Breast epithelium (tissue), 4 donors: ENCODE data around the gene GALNT10. TPM values are rescaled to one million over a fixed set of nuclear protein-coding genes. Genes with fewer than 3 reads are reported as not detected.

ENCODE experiments used
- DNase-seq, 2 donors: peaks; one replicate each; pipeline ENCODE4 v3.0.0-alpha.2; 2019; ENCODE audit warnings: low spot score in 2 of 2
- H3K27ac ChIP-seq, 2 donors: fragments of 200-600 bp; sonication (generic) in 1 of 2; one replicate each; pipeline ENCODE4 v1.5.1; 2016 to 2019; ENCODE audit warnings: mild to moderate bottlenecking in 1 of 2
- H3K27me3 ChIP-seq, 2 donors: fragments of 200-600 bp; sonication (generic) in 1 of 2; one replicate each; pipeline versions ENCODE4 v1.5.1 to v1.6.0; 2017 to 2019; ENCODE audit warnings: control low read depth in 1 of 2, mild to moderate bottlenecking in 1 of 2
- H3K36me3 ChIP-seq: fragments of 200-600 bp; one replicate; pipeline ENCODE4 v1.5.1; 2019
- H3K4me1 ChIP-seq, 2 donors: fragments of 200-600 bp; sonication (generic); one replicate each; pipeline ENCODE4 v1.5.1; 2016 to 2019; ENCODE audit warnings: control low read depth in 1 of 2
- H3K4me3 ChIP-seq, 3 donors: fragments of 200-600 bp; sonication (generic); 1 replicate in 2 of 3; 2 replicates in 1 of 3; pipeline ENCODE4 v1.5.1; 2016 to 2019; ENCODE audit warnings: mild to moderate bottlenecking in 3 of 3, moderate library complexity in 2 of 3
- H3K9me3 ChIP-seq, 2 donors: fragments of 200-600 bp; sonication (generic) in 1 of 2; one replicate each; pipeline ENCODE4 v1.5.1; 2016 to 2019; ENCODE audit warnings: control low read depth in 1 of 2
- POLR2A ChIP-seq: fragments of 450-650 bp; IDR thresholded peaks from one replicate; pipeline ENCODE4 v1.6.1; 2016; ENCODE audit warnings: antibody characterized with exemption, mild to moderate bottlenecking, moderate library complexity
- POLR2AphosphoS5 ChIP-seq, 3 donors: sonication (generic); formaldehyde crosslinking; IDR thresholded peaks; one replicate each; pipeline ENCODE4 v1.6.1; 2017; ENCODE audit warnings: antibody characterized with exemption in 3 of 3
- intact Hi-C: fragments of 100-400 bp; cut with DNase I; formaldehyde crosslinking; loops from one replicate; pipeline ENCODE4 v1.15.1; 2023; ENCODE audit warnings: low total_unique reads
- total RNA-seq, 3 donors: library from RNA; depleted of rRNA; stranded (reverse); fragments of >200 nt; gene quantifications; one replicate each; pipeline ENCODE4 v1.1.0, GENCODE V29; 2016
- TF ChIP-seq, protein P1 (sequence below), 3 donors: fragments of 450-650 bp; IDR thresholded peaks; one replicate each; pipeline ENCODE4 v1.5.1; 2016 to 2017; ENCODE audit warnings: antibody characterized with exemption in 3 of 3, mild to moderate bottlenecking in 3 of 3, moderate library complexity in 3 of 3

Gene GALNT10
- total RNA-seq, 3 donors from 2014 or later, result 32.8 to 67.2 (median 34.1) TPM

DNA sequence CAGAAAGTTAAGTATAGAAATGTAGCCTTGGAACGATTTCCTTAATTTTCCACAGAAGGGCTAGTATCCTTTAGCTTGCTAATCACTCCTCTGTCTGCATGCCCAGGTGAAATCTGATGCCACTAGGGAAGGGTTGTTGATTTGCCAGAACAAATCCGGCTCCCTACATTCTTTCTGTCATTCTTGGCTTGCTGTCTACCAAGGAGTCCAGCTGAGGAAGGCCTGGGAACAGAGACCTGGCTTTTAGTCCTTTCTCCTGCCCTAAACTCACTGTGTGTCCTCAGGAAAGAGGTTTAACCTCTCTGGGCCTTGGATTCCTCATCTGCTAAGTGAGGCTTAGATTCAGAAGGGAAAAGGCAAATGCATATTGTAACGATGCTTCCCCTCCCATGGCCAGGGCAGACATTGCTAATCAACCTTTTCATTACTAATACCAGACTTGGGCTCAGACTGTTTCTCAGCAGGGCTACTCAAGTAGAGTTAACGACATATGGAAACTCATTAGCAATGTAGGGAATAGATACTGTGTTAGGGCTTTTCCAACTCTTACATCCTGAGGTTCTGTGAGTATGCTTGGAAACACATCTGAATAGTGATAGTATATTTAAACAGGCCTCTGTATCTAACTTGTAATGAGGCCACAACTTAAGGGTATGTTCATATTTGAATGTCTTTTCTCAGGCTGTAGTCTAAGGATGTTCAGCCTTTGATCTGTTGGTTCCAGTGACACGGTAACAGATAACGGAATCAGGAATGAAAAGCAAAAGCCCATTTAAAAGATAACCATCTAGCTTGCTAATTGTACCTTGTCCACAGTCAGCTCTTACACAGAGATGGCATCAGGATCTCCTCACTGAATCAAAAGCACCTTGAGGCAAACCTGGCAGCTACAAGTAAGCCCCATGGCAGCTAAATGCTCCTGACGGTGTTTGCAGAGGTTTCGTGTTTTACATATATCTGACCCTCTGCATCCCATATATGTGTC, 4.1 kb downstream of the GALNT10 start:
- intact Hi-C loops, result loop anchor here (10.0 kb wide), 1 partner anchor 200 kb away; no protein-coding TSS in a partner anchor

DNA sequence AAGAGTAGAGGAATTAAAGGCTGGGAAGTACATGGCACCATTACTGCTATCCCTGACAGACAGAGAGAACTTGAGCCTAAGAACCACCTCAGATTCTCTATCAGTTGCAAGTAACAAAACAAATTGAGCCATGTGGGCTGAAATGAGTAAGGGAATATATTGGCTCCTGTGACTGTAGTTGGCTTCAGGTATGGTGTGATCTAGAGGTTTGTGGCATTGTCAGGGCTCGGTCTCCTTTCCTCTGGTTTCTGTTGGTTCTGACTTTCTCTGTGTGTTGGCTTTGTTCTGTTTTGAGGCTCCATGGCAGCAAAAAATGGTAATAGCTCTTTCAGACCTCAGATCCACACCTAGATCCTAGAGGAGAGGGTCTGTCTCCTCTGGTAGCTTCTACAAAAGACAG, 5.7 kb downstream of the GALNT10 start:
- Histone ChIP-seq H3K27ac (no peak overlapping the region), H3K4me1 (peaks cover 4 to 12% of the 10 kb centered on the region in 2 donors), H3K27me3 (no peaks in the 10 kb centered on the region), H3K4me3 (no peak overlapping the region), H3K36me3 (no peaks in the 10 kb centered on the region), H3K9me3 (no peaks in the 10 kb centered on the region)
- DNase-seq, result no peak
- TF ChIP-seq, protein P1, sequence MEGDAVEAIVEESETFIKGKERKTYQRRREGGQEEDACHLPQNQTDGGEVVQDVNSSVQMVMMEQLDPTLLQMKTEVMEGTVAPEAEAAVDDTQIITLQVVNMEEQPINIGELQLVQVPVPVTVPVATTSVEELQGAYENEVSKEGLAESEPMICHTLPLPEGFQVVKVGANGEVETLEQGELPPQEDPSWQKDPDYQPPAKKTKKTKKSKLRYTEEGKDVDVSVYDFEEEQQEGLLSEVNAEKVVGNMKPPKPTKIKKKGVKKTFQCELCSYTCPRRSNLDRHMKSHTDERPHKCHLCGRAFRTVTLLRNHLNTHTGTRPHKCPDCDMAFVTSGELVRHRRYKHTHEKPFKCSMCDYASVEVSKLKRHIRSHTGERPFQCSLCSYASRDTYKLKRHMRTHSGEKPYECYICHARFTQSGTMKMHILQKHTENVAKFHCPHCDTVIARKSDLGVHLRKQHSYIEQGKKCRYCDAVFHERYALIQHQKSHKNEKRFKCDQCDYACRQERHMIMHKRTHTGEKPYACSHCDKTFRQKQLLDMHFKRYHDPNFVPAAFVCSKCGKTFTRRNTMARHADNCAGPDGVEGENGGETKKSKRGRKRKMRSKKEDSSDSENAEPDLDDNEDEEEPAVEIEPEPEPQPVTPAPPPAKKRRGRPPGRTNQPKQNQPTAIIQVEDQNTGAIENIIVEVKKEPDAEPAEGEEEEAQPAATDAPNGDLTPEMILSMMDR (IDR thresholded peaks at IDR 0.05), result no peak
- TF ChIP-seq POLR2AphosphoS5 (IDR thresholded peaks at IDR 0.05) (no peak), POLR2A (no peak)
- intact Hi-C loops, result loop anchor here (10.0 kb wide), 1 partner anchor 199 kb away; no protein-coding TSS in a partner anchor

More for the DNA sequence above, 4.1 kb downstream of the GALNT10 start:
- no peaks in the 10 kb centered on the region for H3K9me3 ChIP-seq
- peak overlapping the region in 1 of 3 donors; percentile 8 for H3K4me3 ChIP-seq
- TF ChIP-seq, protein P1 (IDR thresholded peaks at IDR 0.05), result no peak
- TF ChIP-seq POLR2A, result no peak
- TF ChIP-seq POLR2AphosphoS5 (IDR thresholded peaks at IDR 0.05), result no peak
- no peaks in the 10 kb centered on the region for H3K27me3 ChIP-seq
- H3K4me1 ChIP-seq, result peaks cover 4 to 12% of the 10 kb centered on the region in 2 donors
- peak in 1 of 2 donors; percentile 35 for DNase-seq
- peak overlapping the region in 1 of 2 donors; percentile 59 for H3K27ac ChIP-seq
- H3K36me3 ChIP-seq, result no peaks in the 10 kb centered on the region

DNA sequence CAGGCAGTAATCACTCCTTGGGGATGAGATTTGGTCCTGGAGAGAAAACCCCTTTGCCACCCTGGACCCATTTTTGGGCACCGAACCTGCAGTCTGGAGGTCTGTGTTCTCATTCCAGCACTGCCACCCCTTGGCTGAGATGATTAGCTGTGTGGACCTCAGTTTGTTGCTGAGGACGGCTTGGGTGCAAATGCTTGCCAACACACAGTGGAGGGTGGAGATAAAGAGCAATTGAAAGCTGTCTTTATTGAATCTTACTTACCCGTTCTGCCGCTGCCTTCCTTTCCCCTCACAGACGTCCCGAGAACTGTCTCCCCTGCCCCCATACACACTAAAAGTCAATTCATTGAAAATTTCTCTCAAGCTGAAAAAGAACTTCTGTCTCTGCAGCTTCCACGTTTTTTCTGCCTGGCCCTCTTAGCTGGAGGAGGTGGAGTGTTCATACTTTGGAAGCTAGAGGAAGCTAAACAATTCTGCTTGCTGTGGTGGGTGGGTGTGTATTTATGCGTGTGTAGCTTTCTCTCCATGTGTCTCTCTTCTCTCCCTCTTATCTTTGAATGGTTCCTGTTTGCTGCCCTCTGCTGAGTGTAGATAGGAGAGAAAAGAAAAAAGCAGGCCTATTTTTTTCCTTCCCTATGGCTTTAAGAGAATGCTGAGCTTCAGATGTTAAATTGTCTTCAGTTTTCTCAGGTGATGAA, 6.6 kb downstream of the GALNT10 start:
- Histone ChIP-seq H3K4me1 (peaks cover 4 to 12% of the 10 kb centered on the region in 2 donors), H3K36me3 (no peaks in the 10 kb centered on the region), H3K4me3 (peak overlapping the region in 1 of 3 donors; percentile 7), H3K9me3 (no peaks in the 10 kb centered on the region), H3K27me3 (no peaks in the 10 kb centered on the region), H3K27ac (no peak overlapping the region)
- intact Hi-C loops, result loop anchor here (10.0 kb wide), 1 partner anchor 198 kb away; no protein-coding TSS in a partner anchor
- TF ChIP-seq POLR2A, result no peak
- TF ChIP-seq, protein P1 (IDR thresholded peaks at IDR 0.05), result no peak
- no peak for TF ChIP-seq POLR2AphosphoS5 (IDR thresholded peaks at IDR 0.05)
- DNase-seq, result no peak

DNA sequence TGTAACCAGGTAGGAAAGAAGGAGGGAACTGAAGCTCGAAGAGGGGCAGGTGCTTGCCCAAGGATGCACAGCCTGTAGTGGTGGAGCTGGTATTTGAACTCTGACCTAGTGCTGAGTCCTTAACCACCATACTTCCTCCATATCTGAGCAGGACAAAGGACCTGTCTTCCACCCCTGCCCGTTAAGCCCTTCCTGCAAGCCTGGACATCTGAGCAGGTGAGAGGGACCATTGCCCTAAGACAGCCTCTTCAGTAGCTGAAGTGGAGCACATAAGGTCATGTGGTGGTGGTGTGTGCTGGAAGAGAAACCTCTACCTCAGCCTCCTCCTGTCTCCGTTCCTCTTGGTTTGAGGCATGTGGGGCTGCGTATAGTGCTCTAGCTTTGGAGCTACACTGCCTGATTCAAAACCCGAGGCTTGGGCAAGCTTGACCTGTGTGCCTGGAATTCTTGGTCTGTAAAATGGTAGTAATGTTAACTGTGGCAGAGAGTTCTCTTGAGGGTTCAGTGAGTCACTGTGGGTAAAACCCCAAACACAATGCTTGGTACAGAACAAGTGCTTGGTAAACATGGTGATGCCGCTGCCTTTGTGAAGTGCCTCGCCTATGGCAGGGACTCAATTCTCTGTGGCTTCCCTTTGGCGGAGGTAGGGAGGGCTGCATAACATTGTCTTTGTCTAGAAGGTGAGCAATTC, 7.4 kb downstream of the GALNT10 start:
- H3K4me3 ChIP-seq, result no peak overlapping the region
- H3K9me3 ChIP-seq, result no peaks in the 10 kb centered on the region
- intact Hi-C loops, result loop anchor here (10.0 kb wide), 1 partner anchor 197 kb away; no protein-coding TSS in a partner anchor
- peaks cover 4 to 12% of the 10 kb centered on the region in 2 donors for H3K4me1 ChIP-seq
- H3K27ac ChIP-seq, result no peak overlapping the region
- peak in 1 of 3 donors; percentile 16 for TF ChIP-seq POLR2AphosphoS5 (IDR thresholded peaks at IDR 0.05)
- no peak for TF ChIP-seq POLR2A
- TF ChIP-seq, protein P1 (IDR thresholded peaks at IDR 0.05), result no peak
- peak in 1 of 2 donors; percentile 53 for DNase-seq
- H3K36me3 ChIP-seq, result no peaks in the 10 kb centered on the region
- H3K27me3 ChIP-seq, result no peaks in the 10 kb centered on the region
